Measurements from ENCODE around the gene ADGRL1.
"Not testable (repeated sequence)": the region's sequence is repeated elsewhere in the genome, so short reads cannot be mapped to it uniquely, and the experiment has no call there.

The ADGRL1 gene

GRCh38 chr19:14218620-14219330 is 12.8 kb upstream of the ADGRL1 start:
- peak in 1 of 2 donors; percentile 31 for DNase-seq

GRCh38 chr19:14217886-14218285 is 11.9 kb upstream of the ADGRL1 start:
- peak; percentile 39 to 54 for DNase-seq

- DNase-seq: no peak
These were observed 8.6 kb upstream of the ADGRL1 start for GRCh38 chr19:14214580-14214979.

- DNase-seq: not testable (repeated sequence)
These were observed 4.2 kb upstream of the ADGRL1 start for GRCh38 chr19:14210182-14210581.

- not testable (repeated sequence) for DNase-seq
These were observed 3.4 kb upstream of the ADGRL1 start for GRCh38 chr19:14209401-14209800.

- DNase-seq: peak in 1 of 2 donors; percentile 6
These were observed 2.5 kb upstream of the ADGRL1 start for GRCh38 chr19:14208496-14208895.

GRCh38 chr19:14207796-14208195 is 1.8 kb upstream of the ADGRL1 start:
- not testable (repeated sequence) for DNase-seq

- peak; percentile 60 to 62 for DNase-seq
These were observed 1.1 kb upstream of the ADGRL1 start for GRCh38 chr19:14206737-14207726.

GRCh38 chr19:14206308-14206707 is 339 bp upstream of the ADGRL1 start:
- not testable (repeated sequence) for DNase-seq

GRCh38 chr19:14204676-14205451 is 1.1 kb downstream of the ADGRL1 start:
- DNase-seq: not testable (repeated sequence)

- not testable (repeated sequence) for DNase-seq
These were observed 1.8 kb downstream of the ADGRL1 start for GRCh38 chr19:14204219-14204618.

GRCh38 chr19:14203788-14204187 is 2.2 kb downstream of the ADGRL1 start:
- DNase-seq: not testable (repeated sequence)

- DNase-seq: peak; percentile 23 to 40
These were observed 2.8 kb downstream of the ADGRL1 start for GRCh38 chr19:14203177-14203576.

- DNase-seq: not testable (repeated sequence)
These were observed 4.5 kb downstream of the ADGRL1 start for GRCh38 chr19:14201481-14201880.

- DNase-seq: peak; percentile 25 to 44
These were observed 5.7 kb downstream of the ADGRL1 start for GRCh38 chr19:14200147-14200841.

- peak; percentile 26 to 47 for DNase-seq
These were observed 7.3 kb downstream of the ADGRL1 start for GRCh38 chr19:14198384-14199376.

GRCh38 chr19:14197882-14198281 is 8.1 kb downstream of the ADGRL1 start:
- no peak for DNase-seq

GRCh38 chr19:14197288-14197687 is 8.7 kb downstream of the ADGRL1 start:
- not testable (repeated sequence) for DNase-seq

GRCh38 chr19:14196105-14196504 is 9.9 kb downstream of the ADGRL1 start:
- peak; percentile 62 to 66 for DNase-seq

- DNase-seq: not testable (repeated sequence)
These were observed 10.8 kb downstream of the ADGRL1 start for GRCh38 chr19:14195216-14195615.

- DNase-seq: no peak
These were observed 16.6 kb downstream of the ADGRL1 start for GRCh38 chr19:14189415-14189814.
